ENCODE results near the gene BID. TPM values are rescaled to one million over a fixed set of nuclear protein-coding genes. Genes with fewer than 3 reads are reported as not detected.
"Not testable (repeated sequence)": the region's sequence is repeated elsewhere in the genome, so short reads cannot be mapped to it uniquely, and the experiment has no call there.

Gene BID
- total RNA-seq, 1 donor from 2014 or later = 17.9 TPM

DNA sequence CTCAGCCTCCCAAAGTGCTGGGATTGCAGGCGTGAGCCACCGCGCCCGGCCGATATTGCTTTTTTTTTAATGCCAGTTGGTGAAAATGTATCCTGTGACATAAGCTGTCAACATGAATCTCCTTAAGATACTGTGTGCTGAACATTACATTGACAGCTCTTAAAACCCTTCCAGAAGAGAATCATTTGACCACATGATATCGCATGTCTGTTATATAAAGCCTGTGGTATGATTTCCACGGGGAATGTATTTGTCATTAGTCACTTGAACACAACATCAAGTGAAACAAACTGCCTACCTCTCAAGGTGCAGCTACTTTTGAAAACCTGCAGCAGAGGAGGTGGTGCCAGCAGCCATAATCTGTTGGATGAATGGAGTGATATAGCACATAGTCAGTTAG, 68.7 kb downstream of the BID start:
- DNase-seq (ENCODE audit: low spot score) = no peak
- peaks cover 10% of the 10 kb centered on the region for H3K36me3 Mint-ChIP-seq (ENCODE audit: low read depth)
- no peaks in the 10 kb centered on the region for H3K9me3 Mint-ChIP-seq
- no peak overlapping the region for H3K27ac Mint-ChIP-seq
- no peak overlapping the region for H3K4me3 Mint-ChIP-seq
- intact Hi-C loops (cut with micrococcal nuclease) = no loop called here
- no peaks in the 10 kb centered on the region for H3K27me3 Mint-ChIP-seq (ENCODE audit: insufficient read depth)
- H3K4me1 Mint-ChIP-seq (ENCODE audit: low read depth) = peaks cover 19% of the 10 kb centered on the region

DNA sequence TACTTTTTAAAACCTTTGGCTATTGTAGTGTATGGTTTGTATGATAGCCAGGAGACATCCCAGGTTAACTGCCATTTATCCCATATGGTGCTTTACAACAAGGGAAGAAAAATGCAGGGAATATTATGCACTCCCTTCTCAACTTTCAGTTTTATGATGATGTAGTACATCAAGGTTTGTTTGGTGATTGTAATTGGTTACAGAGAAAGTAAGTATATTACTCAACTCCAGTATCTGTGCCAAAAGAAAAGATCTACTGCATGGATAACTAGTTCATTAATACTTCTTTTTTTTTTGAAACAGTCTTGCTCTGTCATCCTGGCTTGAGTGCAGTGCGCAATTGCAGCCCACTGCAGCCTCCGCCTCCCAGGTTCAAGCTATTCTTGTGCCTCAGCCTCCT, 70.5 kb downstream of the BID start:
- no peaks in the 10 kb centered on the region for H3K27me3 Mint-ChIP-seq (ENCODE audit: insufficient read depth)
- DNase-seq (ENCODE audit: low spot score) = no peak

DNA sequence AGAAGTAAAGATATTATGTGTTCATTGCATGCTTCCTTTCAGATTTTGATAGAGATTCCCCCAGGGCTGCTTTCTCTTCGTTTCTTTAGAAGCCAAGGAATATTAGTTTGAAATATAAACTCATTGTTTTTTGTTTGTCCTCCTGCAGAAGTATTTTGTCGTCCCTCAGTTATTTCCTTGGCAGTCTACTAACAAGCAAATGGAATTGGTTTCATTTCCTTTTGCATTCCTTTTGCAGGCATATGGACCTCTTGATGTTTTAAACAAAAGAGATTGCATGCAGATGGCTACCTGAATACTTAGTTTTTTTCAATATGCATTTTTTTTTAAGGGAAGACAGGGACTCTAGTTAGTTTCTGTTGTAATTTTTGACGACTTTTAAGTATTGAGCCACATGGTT, 73.5 kb downstream of the BID start:
- Mint-ChIP-seq H3K27me3 (ENCODE audit: insufficient read depth) (no peaks in the 10 kb centered on the region), H3K4me3 (no peak overlapping the region), H3K4me1 (ENCODE audit: low read depth) (peaks cover 10% of the 10 kb centered on the region), H3K36me3 (ENCODE audit: low read depth) (peaks cover 9% of the 10 kb centered on the region), H3K27ac (no peak overlapping the region), H3K9me3 (no peaks in the 10 kb centered on the region)
- no peak for DNase-seq (ENCODE audit: low spot score)
- intact Hi-C loops (cut with micrococcal nuclease) = no loop called here

More for the DNA sequence above, 70.5 kb downstream of the BID start:
- Mint-ChIP-seq H3K4me3 (no peak overlapping the region), H3K4me1 (ENCODE audit: low read depth) (peaks cover 22% of the 10 kb centered on the region), H3K36me3 (ENCODE audit: low read depth) (peaks cover 10% of the 10 kb centered on the region), H3K9me3 (no peaks in the 10 kb centered on the region), H3K27ac (no peak overlapping the region)
- intact Hi-C loops (cut with micrococcal nuclease) = no loop called here

DNA sequence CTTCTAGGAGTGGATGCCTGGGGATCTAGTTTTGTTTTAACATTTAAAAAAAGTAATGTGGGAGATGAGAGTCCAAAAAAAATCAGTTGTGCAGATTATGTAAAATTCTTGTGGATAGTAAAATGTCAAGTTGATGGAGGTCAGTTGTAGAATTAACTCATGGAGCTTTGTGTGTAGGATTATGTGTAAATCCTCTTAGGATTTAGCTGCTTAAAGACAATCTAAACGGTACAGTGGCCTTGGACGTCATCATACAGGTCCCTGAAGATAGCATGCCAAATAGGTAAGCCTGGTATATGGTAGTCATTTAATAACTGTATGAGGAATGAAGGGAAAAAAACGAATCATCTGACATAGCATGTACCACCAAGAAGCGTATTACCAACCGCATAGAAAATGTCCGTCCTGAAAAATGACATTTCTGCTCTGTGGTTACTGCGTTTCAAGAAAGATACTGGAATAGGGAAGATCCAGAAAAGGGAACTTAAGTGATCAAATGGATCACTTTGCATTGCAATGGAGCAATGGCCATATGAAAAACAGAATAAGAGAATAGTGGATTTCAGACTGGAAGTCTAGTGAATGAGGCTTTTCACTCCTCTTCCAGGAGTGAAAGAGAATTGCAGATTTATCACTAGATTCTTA, 74.5 kb downstream of the BID start:
- H3K27me3 Mint-ChIP-seq (ENCODE audit: insufficient read depth) = no peaks in the 10 kb centered on the region
- DNase-seq (ENCODE audit: low spot score) = no peak
- H3K9me3 Mint-ChIP-seq = no peaks in the 10 kb centered on the region

GRCh38 chr22:17698948-17699347, 75.3 kb downstream of the BID start:
- Mint-ChIP-seq H3K4me3 (no peak overlapping the region), H3K27ac (no peak overlapping the region)
- intact Hi-C loops (cut with micrococcal nuclease) = no loop called here

More for the DNA sequence above, 74.5 kb downstream of the BID start:
- H3K4me3 Mint-ChIP-seq = no peak overlapping the region
- intact Hi-C loops (cut with micrococcal nuclease) = no loop called here
- H3K4me1 Mint-ChIP-seq (ENCODE audit: low read depth) = peaks cover 8% of the 10 kb centered on the region
- no peak overlapping the region for H3K27ac Mint-ChIP-seq
- peaks cover 11% of the 10 kb centered on the region for H3K36me3 Mint-ChIP-seq (ENCODE audit: low read depth)

GRCh38 chr22:17698276-17698675, 76.0 kb downstream of the BID start:
- H3K9me3 Mint-ChIP-seq; H3K27ac Mint-ChIP-seq; intact Hi-C loops (cut with micrococcal nuclease); H3K27me3 Mint-ChIP-seq (ENCODE audit: insufficient read depth); H3K4me3 Mint-ChIP-seq; H3K36me3 Mint-ChIP-seq (ENCODE audit: low read depth); DNase-seq (ENCODE audit: low spot score): not testable (repeated sequence)
- H3K4me1 Mint-ChIP-seq (ENCODE audit: low read depth) = peaks cover 12% of the 10 kb centered on the region

More at GRCh38 chr22:17698948-17699347, 75.3 kb downstream of the BID start:
- Mint-ChIP-seq H3K36me3 (ENCODE audit: low read depth) (peaks cover 13% of the 10 kb centered on the region), H3K4me1 (ENCODE audit: low read depth) (peaks cover 12% of the 10 kb centered on the region), H3K9me3 (no peaks in the 10 kb centered on the region), H3K27me3 (ENCODE audit: insufficient read depth) (no peaks in the 10 kb centered on the region)
- DNase-seq (ENCODE audit: low spot score) = no peak

- DNase-seq (ENCODE audit: low spot score); H3K4me3 Mint-ChIP-seq; intact Hi-C loops (cut with micrococcal nuclease); H3K27ac Mint-ChIP-seq; H3K27me3 Mint-ChIP-seq (ENCODE audit: insufficient read depth); H3K9me3 Mint-ChIP-seq: not testable (repeated sequence)
- Mint-ChIP-seq H3K36me3 (ENCODE audit: low read depth) (peaks cover 11% of the 10 kb centered on the region), H3K4me1 (ENCODE audit: low read depth) (peaks cover 12% of the 10 kb centered on the region)
These were observed 77.1 kb downstream of the BID start for GRCh38 chr22:17697196-17697595.

GRCh38 chr22:17695986-17696385, 78.3 kb downstream of the BID start:
- DNase-seq (ENCODE audit: low spot score) = no peak
- Mint-ChIP-seq H3K4me1 (ENCODE audit: low read depth) (peaks cover 12% of the 10 kb centered on the region), H3K4me3 (no peak overlapping the region), H3K27ac (no peak overlapping the region), H3K9me3 (no peaks in the 10 kb centered on the region), H3K27me3 (ENCODE audit: insufficient read depth) (no peaks in the 10 kb centered on the region), H3K36me3 (ENCODE audit: low read depth) (peaks cover 13% of the 10 kb centered on the region)
- intact Hi-C loops (cut with micrococcal nuclease) = no loop called here

DNA sequence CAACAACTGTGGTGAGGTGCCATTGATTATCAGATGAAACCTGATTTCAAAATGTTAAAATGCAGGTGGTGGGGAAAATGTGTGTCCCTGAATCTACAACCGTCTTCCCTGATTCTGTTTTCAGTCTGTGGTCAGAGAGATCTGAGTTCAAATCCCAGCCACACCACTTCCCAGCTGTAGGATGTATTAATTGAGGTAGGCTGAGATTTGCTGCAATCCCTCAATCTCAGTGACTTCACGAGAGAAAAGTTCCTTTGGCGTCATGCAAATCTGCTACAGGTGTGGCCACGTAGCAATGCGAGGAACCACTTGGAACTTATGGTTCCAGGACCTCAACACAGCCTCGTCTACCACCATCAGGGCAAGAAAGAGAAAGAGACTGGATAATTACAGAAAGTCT, 79.5 kb downstream of the BID start:
- H3K27me3 Mint-ChIP-seq (ENCODE audit: insufficient read depth) = no peaks in the 10 kb centered on the region
- DNase-seq (ENCODE audit: low spot score) = no peak
- H3K9me3 Mint-ChIP-seq = no peaks in the 10 kb centered on the region
- no peak overlapping the region for H3K27ac Mint-ChIP-seq
- peaks cover 11% of the 10 kb centered on the region for H3K36me3 Mint-ChIP-seq (ENCODE audit: low read depth)
- intact Hi-C loops (cut with micrococcal nuclease) = no loop called here
- peaks cover 12% of the 10 kb centered on the region for H3K4me1 Mint-ChIP-seq (ENCODE audit: low read depth)
- no peak overlapping the region for H3K4me3 Mint-ChIP-seq

GRCh38 chr22:17694193-17694592, 80.1 kb downstream of the BID start:
- H3K4me3 Mint-ChIP-seq = no peak overlapping the region
- H3K4me1 Mint-ChIP-seq (ENCODE audit: low read depth) = peaks cover 12% of the 10 kb centered on the region
- H3K27me3 Mint-ChIP-seq (ENCODE audit: insufficient read depth) = no peaks in the 10 kb centered on the region
- DNase-seq (ENCODE audit: low spot score) = no peak
- no peak overlapping the region for H3K27ac Mint-ChIP-seq
- intact Hi-C loops (cut with micrococcal nuclease) = no loop called here
- no peaks in the 10 kb centered on the region for H3K9me3 Mint-ChIP-seq
- H3K36me3 Mint-ChIP-seq (ENCODE audit: low read depth) = peaks cover 11% of the 10 kb centered on the region

DNA sequence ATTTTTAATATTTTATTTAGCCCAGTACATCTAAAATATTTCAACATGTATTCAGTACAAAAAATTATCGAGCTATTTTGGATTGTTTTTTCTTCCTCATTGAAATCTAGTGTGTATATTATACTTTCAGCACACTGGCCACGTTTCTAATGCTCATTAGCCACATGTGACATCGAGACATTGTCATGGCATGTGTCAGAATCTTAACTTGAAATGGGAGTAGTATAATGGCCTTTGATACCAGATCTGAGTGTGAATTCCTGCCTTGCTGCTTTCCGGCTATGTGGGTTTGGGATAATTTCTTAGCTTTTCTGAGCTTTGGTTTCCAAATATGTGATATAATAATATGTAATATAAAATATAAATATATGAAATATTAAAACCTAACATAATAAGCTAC, 81.4 kb downstream of the BID start:
- DNase-seq (ENCODE audit: low spot score) = no peak
- peaks cover 11% of the 10 kb centered on the region for H3K36me3 Mint-ChIP-seq (ENCODE audit: low read depth)
- no peaks in the 10 kb centered on the region for H3K9me3 Mint-ChIP-seq
- intact Hi-C loops (cut with micrococcal nuclease) = no loop called here
- H3K27ac Mint-ChIP-seq = no peak overlapping the region
- peaks cover 6% of the 10 kb centered on the region for H3K4me1 Mint-ChIP-seq (ENCODE audit: low read depth)
- H3K27me3 Mint-ChIP-seq (ENCODE audit: insufficient read depth) = no peaks in the 10 kb centered on the region
- H3K4me3 Mint-ChIP-seq = no peak overlapping the region

GRCh38 chr22:17684245-17684644, 90.0 kb downstream of the BID start:
- Mint-ChIP-seq H3K4me1 (ENCODE audit: low read depth) (no peaks in the 10 kb centered on the region), H3K36me3 (ENCODE audit: low read depth) (no peaks in the 10 kb centered on the region), H3K4me3 (no peak overlapping the region), H3K27me3 (ENCODE audit: insufficient read depth) (no peaks in the 10 kb centered on the region), H3K9me3 (no peaks in the 10 kb centered on the region), H3K27ac (no peak overlapping the region)
- intact Hi-C loops (cut with micrococcal nuclease) = no loop called here
- DNase-seq (ENCODE audit: low spot score) = no peak

All from activated T-helper 1 cell treated with anti-CD3 and anti-CD28 coated beads, Interleukin-12 subunit alpha, Interleukin-12 subunit beta, Interleukin-2, Interleukin-4 antibody, amounts not matched to agents 30 ng/mL and 10 ng/mL and 1 ng/mL, durations not matched to agents 14 hours and 24 hours and 36 hours (primary cell).